ENCODE measurements around the gene RNF19B. TPM values are rescaled to one million over a fixed set of nuclear protein-coding genes. Genes with fewer than 3 reads are reported as not detected.

Gene RNF19B
- total and polyA plus RNA-seq, 2 of the 8 experiments (the other 6 are each of a cell fraction or from before 2014, with no cell fraction given) = 9.2 to 11.2 TPM

- TF ChIP-seq TAF1 (IDR thresholded peaks at IDR 0.05; ENCODE audit: low read depth, low read length) = no peak
- TF ChIP-seq SIN3A (conservative IDR thresholded peaks at IDR 0.05 in 1 of 2, IDR thresholded peaks at IDR 0.05 in 1 of 2; ENCODE audit: low read depth in 1 of 2, low read length in 2 of 2) = no peak
Observed at GRCh38 chr1:32929366-32929765, 35.2 kb downstream of the RNF19B start (continued).
